Measurements from ENCODE around the gene MIDN.
A peak's percentile ranks its signal among the peaks of the same experiment; 100 is the strongest.

The MIDN gene

GRCh38 chr19:1238369-1239303 is 9.7 kb upstream of the MIDN start:
- Histone ChIP-seq H3K9me3 (ENCODE audit: control insufficient read depth, insufficient read depth, low read depth, low read length) (no peaks in the 10 kb centered on the region), H3K36me3 (ENCODE audit: control insufficient read depth in 2 of 2, insufficient read depth in 1 of 2, low read length in 2 of 2) (peaks cover 0 to 21% of the 10 kb centered on the region in 2 experiments; a peak in 1 of 3 replicates), H3K27ac (ENCODE audit: extremely low read depth, low read depth, low read length) (peak overlapping the region; percentile 24; the same call in 1 of the 2 replicates), H3K4me1 (ENCODE audit: control insufficient read depth, insufficient read depth, low read length) (peaks cover 3% of the 10 kb centered on the region), H3K4me3 (ENCODE audit: low read depth, low read length) (peak overlapping the region; percentile 56)
- CTCF ChIA-PET: interaction anchor here (0.6 to 1.6 kb wide), 10 partner anchors 16 to 319 kb away, joined by 3 to 9 read pairs (median 4); partner anchors contain the start of gene WDR18
- POLR2A ChIA-PET: interaction anchor here (0.5 to 1.4 kb wide), 4 partner anchors 20 to 345 kb away, joined by 3 to 18 read pairs (median 5); partner anchors contain the start of genes CIRBP and GPX4
- TF ChIP-seq ZNF560 (tag by site-specific recombination; IDR thresholded peaks at IDR 0.05; ENCODE audit: borderline replicate concordance): no peak
- peak; percentile 10; the same call in 1 of the 2 replicates for TF ChIP-seq ZBTB21 (tag by site-specific recombination; IDR thresholded peaks at IDR 0.05)
- TF ChIP-seq, protein P1, sequence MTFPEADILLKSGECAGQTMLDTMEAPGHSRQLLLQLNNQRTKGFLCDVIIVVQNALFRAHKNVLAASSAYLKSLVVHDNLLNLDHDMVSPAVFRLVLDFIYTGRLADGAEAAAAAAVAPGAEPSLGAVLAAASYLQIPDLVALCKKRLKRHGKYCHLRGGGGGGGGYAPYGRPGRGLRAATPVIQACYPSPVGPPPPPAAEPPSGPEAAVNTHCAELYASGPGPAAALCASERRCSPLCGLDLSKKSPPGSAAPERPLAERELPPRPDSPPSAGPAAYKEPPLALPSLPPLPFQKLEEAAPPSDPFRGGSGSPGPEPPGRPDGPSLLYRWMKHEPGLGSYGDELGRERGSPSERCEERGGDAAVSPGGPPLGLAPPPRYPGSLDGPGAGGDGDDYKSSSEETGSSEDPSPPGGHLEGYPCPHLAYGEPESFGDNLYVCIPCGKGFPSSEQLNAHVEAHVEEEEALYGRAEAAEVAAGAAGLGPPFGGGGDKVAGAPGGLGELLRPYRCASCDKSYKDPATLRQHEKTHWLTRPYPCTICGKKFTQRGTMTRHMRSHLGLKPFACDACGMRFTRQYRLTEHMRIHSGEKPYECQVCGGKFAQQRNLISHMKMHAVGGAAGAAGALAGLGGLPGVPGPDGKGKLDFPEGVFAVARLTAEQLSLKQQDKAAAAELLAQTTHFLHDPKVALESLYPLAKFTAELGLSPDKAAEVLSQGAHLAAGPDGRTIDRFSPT (tag by site-specific recombination; IDR thresholded peaks at IDR 0.05): peak; percentile 64; the same call in 1 of the 2 replicates
- TF ChIP-seq ZBTB10 (tag by site-specific recombination; IDR thresholded peaks at IDR 0.05): 0 out of 2 replicates have a peak, but pooled peaks have one; percentile 64
- peak; percentile 66 for TF ChIP-seq ZBTB8A (tag by site-specific recombination; IDR thresholded peaks at IDR 0.05)
- 0 out of 2 replicates have a peak, but pooled peaks have one; percentile 2 for TF ChIP-seq PRDM10 (tag by site-specific recombination; IDR thresholded peaks at IDR 0.05)
- TF ChIP-seq SCRT1 (tag by site-specific recombination; IDR thresholded peaks at IDR 0.05; ENCODE audit: borderline replicate concordance): no peak
- TF ChIP-seq ZNF701 (tag by site-specific recombination; IDR thresholded peaks at IDR 0.05): no peak
- peak; percentile 36; the same call in 1 of the 2 replicates for TF ChIP-seq ZNF629 (tag by site-specific recombination; IDR thresholded peaks at IDR 0.05)
- TF ChIP-seq, protein P2, sequence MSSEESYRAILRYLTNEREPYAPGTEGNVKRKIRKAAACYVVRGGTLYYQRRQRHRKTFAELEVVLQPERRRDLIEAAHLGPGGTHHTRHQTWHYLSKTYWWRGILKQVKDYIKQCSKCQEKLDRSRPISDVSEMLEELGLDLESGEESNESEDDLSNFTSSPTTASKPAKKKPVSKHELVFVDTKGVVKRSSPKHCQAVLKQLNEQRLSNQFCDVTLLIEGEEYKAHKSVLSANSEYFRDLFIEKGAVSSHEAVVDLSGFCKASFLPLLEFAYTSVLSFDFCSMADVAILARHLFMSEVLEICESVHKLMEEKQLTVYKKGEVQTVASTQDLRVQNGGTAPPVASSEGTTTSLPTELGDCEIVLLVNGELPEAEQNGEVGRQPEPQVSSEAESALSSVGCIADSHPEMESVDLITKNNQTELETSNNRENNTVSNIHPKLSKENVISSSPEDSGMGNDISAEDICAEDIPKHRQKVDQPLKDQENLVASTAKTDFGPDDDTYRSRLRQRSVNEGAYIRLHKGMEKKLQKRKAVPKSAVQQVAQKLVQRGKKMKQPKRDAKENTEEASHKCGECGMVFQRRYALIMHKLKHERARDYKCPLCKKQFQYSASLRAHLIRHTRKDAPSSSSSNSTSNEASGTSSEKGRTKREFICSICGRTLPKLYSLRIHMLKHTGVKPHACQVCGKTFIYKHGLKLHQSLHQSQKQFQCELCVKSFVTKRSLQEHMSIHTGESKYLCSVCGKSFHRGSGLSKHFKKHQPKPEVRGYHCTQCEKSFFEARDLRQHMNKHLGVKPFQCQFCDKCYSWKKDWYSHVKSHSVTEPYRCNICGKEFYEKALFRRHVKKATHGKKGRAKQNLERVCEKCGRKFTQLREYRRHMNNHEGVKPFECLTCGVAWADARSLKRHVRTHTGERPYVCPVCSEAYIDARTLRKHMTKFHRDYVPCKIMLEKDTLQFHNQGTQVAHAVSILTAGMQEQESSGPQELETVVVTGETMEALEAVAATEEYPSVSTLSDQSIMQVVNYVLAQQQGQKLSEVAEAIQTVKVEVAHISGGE (tag by site-specific recombination; conservative IDR thresholded peaks at IDR 0.05; ENCODE audit: low read depth): peak; percentile 33; the same call in 1 of the 2 replicates
- peak; percentile 65; the same call in 1 of the 2 replicates for TF ChIP-seq PATZ1 (tag by site-specific recombination; IDR thresholded peaks at IDR 0.05)
- TF ChIP-seq ZNF792 (tag by site-specific recombination; IDR thresholded peaks at IDR 0.05): no peak
- peak; percentile 74; the same call in 1 of the 2 replicates for TF ChIP-seq ZNF223 (tag by site-specific recombination; IDR thresholded peaks at IDR 0.05)
- TF ChIP-seq ZNF335 (tag by site-specific recombination; conservative IDR thresholded peaks at IDR 0.05): peak; percentile 54; the same call in 1 of the 2 replicates
- TF ChIP-seq GLIS2 (tag by site-specific recombination; IDR thresholded peaks at IDR 0.05): 0 out of 2 replicates have a peak, but pooled peaks have one; percentile 35
- peak; percentile 15; the same call in 1 of the 2 replicates for TF ChIP-seq ZFHX2 (tag by site-specific recombination; conservative IDR thresholded peaks at IDR 0.05)
- TF ChIP-seq CTCF (tag by site-specific recombination; IDR thresholded peaks at IDR 0.05): no peak
